Umbilical cord (tissue), 2 donors: ENCODE data around the gene CTNNA2. TPM values are rescaled to one million over a fixed set of nuclear protein-coding genes. Genes with fewer than 3 reads are reported as not detected.

Experiments used
- DNase-seq: peaks from one replicate; pipeline ENCODE4 v3.0.0-alpha.2; 2015; ENCODE audit warnings: low spot score
- total RNA-seq: library from RNA; depleted of rRNA; stranded (reverse); fragments of >200 nt; gene quantifications from one replicate; pipeline ENCODE4 v1.2.3, GENCODE V29; 2014; ENCODE audit warnings: low replicate concordance; ENCODE audit not compliant: insufficient read depth

Gene CTNNA2
- total RNA-seq, 1 donor from 2014 or later, result 0.96 TPM

- DNase-seq, result no peak
Measured at GRCh38 chr2:79612999-79613398, 100.1 kb downstream of the CTNNA2 start.

- no peak for DNase-seq
Measured at GRCh38 chr2:79619442-79619841, 106.6 kb downstream of the CTNNA2 start.

- no peak for DNase-seq
Measured at GRCh38 chr2:79619976-79620375, 107.1 kb downstream of the CTNNA2 start.

- DNase-seq, result no peak
Measured at GRCh38 chr2:79620679-79621078, 107.8 kb downstream of the CTNNA2 start.

- no peak for DNase-seq
Measured at GRCh38 chr2:79621252-79621651, 108.4 kb downstream of the CTNNA2 start.

- no peak for DNase-seq
Measured at GRCh38 chr2:79621755-79622154, 108.9 kb downstream of the CTNNA2 start.

- DNase-seq, result no peak
Measured at GRCh38 chr2:79622508-79622907, 109.7 kb downstream of the CTNNA2 start.

- DNase-seq, result no peak
Measured at GRCh38 chr2:79627237-79627636, 114.4 kb downstream of the CTNNA2 start.

GRCh38 chr2:79630060-79630459, 117.2 kb downstream of the CTNNA2 start:
- no peak for DNase-seq

- no peak for DNase-seq
Measured at GRCh38 chr2:79630972-79631557, 118.2 kb downstream of the CTNNA2 start.

GRCh38 chr2:79638410-79638809, 125.6 kb downstream of the CTNNA2 start:
- DNase-seq, result no peak

GRCh38 chr2:79638954-79639353, 126.1 kb downstream of the CTNNA2 start:
- DNase-seq, result no peak

- DNase-seq, result no peak
Measured at GRCh38 chr2:79640001-79640400, 127.2 kb downstream of the CTNNA2 start.

- DNase-seq, result no peak
Measured at GRCh38 chr2:79649531-79649930, 136.7 kb downstream of the CTNNA2 start.

- no peak for DNase-seq
Measured at GRCh38 chr2:79660557-79660956, 147.7 kb downstream of the CTNNA2 start.

GRCh38 chr2:79665091-79665490, 152.2 kb downstream of the CTNNA2 start:
- DNase-seq, result no peak

- DNase-seq, result no peak
Measured at GRCh38 chr2:79666430-79666829, 153.6 kb downstream of the CTNNA2 start.

- DNase-seq, result no peak
Measured at GRCh38 chr2:79669714-79670113, 156.9 kb downstream of the CTNNA2 start.

GRCh38 chr2:79670198-79670597, 157.3 kb downstream of the CTNNA2 start:
- no peak for DNase-seq

GRCh38 chr2:79686884-79687283, 174.0 kb downstream of the CTNNA2 start:
- no peak for DNase-seq

GRCh38 chr2:79695248-79695647, 182.4 kb downstream of the CTNNA2 start:
- DNase-seq, result no peak

- DNase-seq, result no peak
Measured at GRCh38 chr2:79697200-79697599, 184.3 kb downstream of the CTNNA2 start.

GRCh38 chr2:79700651-79701050, 187.8 kb downstream of the CTNNA2 start:
- no peak for DNase-seq

- no peak for DNase-seq
Measured at GRCh38 chr2:79702905-79703304, 190.1 kb downstream of the CTNNA2 start.
